T-helper 2 cell treated with Interferon-gamma antibody and Interleukin-4, amounts not matched to agents 100 ng/mL and 5 ng/mL, for 36 hours (primary cell): ENCODE measurements around the gene FALEC. TPM values are rescaled to one million over a fixed set of nuclear protein-coding genes. Genes with fewer than 3 reads are reported as not detected.

Source experiments
- intact Hi-C: fragments of 100-400 bp; cut with micrococcal nuclease; formaldehyde crosslinking; loops from one replicate; pipeline ENCODE4 v1.15.1; 2023
- total RNA-seq: library from RNA; stranded (reverse); gene quantifications from 2 replicates; pipeline ENCODE4 v1.2.3, GENCODE V29; 2022

The FALEC gene
- total RNA-seq, 1 donor from 2014 or later, result not detected

DNA sequence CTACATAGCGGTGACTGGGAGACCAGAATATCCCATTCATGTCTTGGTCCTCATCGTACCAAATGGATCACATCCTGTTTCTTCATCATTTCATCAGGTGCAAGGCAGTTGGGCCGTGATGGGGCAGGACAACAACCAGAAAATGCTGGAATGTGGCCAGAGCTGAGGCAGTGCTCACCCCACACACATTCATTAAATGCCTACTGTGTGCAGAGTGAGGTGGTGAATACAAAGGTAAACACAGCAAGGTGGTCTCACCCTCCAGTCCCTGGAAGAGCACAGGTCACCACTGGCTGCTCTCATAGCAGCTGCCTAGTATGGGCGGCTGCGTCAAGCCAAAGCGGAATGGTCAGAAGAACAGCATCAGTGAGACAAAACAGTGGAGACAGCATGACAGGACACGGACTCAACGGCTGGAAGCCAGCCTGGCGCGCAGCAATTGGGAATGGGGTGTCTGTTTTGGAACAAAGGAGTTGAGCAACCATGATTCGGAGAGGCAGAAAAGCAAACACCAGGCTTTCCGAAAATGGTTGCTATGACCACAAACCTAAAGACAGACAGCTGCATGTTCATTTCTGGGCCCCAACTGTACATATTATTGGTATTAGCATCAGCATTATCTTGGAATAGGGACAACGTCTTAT lies 28.1 kb downstream of the FALEC start:
- intact Hi-C loops, result no loop called here

DNA sequence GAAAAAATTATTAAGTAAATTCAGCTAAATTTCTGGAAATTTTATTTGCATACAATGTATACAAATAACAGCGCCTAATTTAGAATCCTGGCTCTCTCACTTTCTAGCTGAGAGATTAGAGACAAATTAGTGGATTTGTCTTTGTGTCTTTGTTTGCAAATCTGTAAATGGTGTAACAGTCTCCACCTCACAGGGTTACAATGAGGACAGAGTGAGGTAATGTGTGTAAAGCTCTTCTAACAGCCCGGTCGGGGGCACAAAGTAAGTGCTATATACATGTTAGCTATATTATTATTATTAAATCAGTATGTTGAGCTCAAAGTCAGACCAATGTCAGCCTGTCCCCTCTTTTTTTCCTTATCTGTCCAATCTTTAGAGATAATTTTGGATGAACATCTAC lies 28.7 kb downstream of the FALEC start:
- intact Hi-C loops, result no loop called here

- intact Hi-C loops, result no loop called here
Measured at GRCh38 chr1:150545486-150546032, 30.0 kb downstream of the FALEC start.

- intact Hi-C loops, result no loop called here
Measured at GRCh38 chr1:150546294-150546937, 30.9 kb downstream of the FALEC start.

GRCh38 chr1:150548324-150548631 lies 32.7 kb downstream of the FALEC start:
- intact Hi-C loops, result no loop called here

DNA sequence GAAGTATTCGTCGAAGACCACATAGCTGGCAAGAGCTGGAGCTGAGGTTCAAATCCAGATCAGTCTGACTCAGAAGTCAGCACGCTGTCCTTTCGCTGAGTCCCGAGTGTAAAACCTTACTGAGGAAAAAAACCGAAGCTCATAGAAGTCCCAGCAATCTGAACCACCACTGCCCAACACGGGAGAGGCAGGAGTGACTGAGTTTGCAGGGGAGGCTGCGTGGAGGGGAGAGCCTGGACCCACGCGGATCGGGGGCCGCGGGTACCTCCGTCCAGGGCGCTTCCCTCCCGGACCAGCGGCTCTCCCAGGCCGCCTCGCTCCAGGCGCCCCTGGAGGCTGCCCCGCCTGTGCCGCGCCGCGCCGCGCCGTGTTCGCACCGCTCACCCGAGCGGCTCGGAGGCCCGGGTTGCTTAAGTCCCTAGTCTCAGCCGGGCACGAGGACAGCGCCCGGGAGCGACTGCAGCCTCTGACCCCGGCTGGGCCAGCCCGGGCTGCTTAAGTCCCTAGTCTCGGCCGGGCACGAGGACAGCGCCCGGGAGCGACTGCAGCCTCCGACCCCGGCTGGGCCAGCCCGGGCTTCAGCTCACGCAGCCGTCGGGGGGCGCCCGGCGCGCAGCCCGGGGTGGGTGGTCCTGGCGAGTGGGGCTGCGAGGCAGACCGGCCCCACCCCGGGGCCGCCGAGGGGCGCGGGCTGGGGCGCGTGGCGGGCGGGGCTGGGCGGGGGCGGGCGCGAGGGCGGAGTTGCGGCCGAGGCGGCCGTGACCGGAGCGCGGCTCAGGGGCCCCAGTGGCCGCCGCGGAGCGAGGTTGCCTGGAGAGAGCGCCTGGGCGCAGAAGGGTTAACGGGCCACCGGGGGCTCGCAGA lies 33.3 kb downstream of the FALEC start, which contains the start of gene ADAMTSL4:
ADAMTSL4 (plus strand) TSS at position 777 of the 864 bp plus-strand sequence. CDS start 2,881 bp downstream, outside the sequence.
- intact Hi-C loops, result no loop called here

DNA sequence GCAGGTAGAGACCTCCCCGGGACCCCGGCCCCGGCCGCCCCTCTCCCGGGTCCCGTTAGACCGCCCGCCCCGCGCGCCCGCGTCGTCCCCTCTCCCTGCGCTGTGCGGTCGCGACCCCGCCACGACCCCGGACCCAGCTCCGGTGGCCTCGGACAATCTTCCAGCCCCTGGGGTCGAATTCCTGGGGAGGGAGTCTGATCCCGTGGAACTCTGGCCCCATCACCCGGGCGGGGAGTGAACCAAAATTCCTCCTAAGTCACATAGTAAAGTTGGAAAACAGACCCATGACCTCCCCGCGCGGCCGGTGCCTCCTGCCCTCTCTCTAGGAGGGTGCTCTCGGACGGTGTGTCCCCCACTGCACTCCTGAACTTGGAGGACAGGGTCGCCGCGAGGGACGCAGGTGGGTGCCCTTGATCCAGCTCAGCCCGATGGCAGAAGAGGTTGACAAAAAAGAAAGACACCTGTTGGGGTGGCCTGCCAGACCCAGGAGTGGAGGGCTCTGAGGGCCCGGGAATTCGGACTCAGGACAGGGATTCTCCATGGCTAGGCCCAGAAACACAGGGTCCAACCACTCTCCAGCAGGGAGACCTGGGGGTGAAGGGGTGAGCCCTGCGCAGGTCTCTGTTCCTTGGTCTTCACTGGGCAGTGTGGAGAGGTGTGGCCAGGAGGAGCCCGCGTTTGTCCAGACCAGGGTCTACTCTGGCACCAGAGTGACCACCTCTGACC lies 34.1 kb downstream of the FALEC start:
- intact Hi-C loops, result no loop called here

GRCh38 chr1:150550222-150551050 lies 34.9 kb downstream of the FALEC start:
- intact Hi-C loops, result no loop called here

GRCh38 chr1:150551051-150551783 lies 35.7 kb downstream of the FALEC start:
- intact Hi-C loops, result no loop called here

DNA sequence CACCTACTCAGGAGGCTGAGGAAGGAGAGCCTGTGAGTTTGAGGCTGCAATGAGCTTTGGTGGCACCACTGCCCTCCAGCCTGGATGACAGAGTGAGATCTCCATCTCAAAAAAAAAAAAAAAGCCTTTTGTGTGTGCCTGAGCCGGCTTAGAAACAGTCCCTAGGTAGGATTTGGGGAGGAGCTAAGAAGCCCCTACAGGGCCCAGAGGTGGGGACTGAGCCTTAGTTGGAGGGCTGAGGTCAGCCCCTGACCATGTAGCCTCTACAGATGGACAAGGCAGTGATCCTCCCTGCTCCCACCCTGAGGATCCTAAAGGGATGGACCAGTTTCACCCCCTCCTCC lies 36.2 kb downstream of the FALEC start:
- intact Hi-C loops, result no loop called here

GRCh38 chr1:150552128-150552910 lies 36.8 kb downstream of the FALEC start:
- intact Hi-C loops, result no loop called here

GRCh38 chr1:150552911-150553289 lies 37.3 kb downstream of the FALEC start:
- intact Hi-C loops, result no loop called here

DNA sequence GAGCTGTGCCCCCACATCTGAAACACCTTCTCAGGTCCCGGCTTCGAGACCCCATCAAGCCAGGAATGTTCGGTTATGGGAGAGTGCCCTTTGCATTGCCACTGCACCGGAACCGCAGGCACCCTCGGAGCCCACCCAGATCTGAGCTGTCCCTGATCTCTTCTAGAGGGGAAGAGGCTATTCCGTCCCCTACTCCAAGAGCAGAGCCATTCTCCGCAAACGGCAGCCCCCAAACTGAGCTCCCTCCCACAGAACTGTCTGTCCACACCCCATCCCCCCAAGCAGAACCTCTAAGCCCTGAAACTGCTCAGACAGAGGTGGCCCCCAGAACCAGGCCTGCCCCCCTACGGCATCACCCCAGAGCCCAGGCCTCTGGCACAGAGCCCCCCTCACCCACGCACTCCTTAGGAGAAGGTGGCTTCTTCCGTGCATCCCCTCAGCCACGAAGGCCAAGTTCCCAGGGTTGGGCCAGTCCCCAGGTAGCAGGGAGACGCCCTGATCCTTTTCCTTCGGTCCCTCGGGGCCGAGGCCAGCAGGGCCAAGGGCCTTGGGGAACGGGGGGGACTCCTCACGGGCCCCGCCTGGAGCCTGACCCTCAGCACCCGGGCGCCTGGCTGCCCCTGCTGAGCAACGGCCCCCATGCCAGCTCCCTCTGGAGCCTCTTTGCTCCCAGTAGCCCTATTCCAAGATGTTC lies 38.0 kb downstream of the FALEC start:
- intact Hi-C loops, result no loop called here

DNA sequence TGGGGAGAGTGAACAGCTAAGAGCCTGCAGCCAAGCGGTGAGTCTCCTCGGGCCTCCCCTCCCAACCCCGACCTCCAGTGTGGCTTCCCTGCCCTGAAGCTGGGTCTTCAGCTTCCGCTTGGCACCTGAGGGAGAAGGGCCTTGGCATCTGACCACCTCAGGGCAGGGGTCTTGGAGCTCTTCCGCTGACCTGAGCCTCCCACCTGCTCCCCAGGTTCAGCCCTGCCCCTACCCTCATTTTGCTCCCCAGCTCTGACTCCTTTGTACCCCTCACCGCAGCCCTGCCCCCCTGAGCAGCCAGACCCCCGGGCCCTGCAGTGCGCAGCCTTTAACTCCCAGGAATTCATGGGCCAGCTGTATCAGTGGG lies 38.5 kb downstream of the FALEC start:
- intact Hi-C loops, result no loop called here

DNA sequence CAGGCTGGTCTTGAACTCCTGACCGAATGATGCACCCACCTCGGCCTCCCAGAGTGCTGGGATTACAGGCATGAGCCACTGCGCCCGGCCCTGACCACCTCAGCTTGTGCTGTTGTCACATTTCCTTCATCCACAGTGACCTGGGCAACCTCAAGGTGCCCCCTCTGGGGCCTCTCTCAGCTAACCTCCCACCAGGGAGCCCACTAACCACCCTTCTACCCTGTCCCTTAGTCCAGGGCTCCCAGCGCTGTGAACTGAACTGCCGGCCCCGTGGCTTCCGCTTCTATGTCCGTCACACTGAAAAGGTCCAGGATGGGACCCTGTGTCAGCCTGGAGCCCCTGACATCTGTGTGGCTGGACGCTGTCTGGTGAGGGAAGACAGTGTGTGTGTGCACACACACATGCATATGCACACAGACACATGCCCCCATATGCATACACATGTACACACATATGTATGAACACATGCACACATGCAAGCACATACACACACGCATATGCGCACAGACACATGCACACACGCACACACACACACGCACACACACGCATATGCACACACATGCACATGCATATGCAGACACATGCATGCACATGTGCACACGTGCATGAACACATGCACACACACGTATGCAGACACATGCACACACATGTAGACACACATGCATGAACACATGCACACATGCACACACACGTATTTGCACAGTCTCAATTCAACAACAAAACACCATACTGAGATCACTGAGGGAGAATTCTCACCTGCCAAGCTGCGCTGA lies 39.8 kb downstream of the FALEC start:
- intact Hi-C loops, result no loop called here

DNA sequence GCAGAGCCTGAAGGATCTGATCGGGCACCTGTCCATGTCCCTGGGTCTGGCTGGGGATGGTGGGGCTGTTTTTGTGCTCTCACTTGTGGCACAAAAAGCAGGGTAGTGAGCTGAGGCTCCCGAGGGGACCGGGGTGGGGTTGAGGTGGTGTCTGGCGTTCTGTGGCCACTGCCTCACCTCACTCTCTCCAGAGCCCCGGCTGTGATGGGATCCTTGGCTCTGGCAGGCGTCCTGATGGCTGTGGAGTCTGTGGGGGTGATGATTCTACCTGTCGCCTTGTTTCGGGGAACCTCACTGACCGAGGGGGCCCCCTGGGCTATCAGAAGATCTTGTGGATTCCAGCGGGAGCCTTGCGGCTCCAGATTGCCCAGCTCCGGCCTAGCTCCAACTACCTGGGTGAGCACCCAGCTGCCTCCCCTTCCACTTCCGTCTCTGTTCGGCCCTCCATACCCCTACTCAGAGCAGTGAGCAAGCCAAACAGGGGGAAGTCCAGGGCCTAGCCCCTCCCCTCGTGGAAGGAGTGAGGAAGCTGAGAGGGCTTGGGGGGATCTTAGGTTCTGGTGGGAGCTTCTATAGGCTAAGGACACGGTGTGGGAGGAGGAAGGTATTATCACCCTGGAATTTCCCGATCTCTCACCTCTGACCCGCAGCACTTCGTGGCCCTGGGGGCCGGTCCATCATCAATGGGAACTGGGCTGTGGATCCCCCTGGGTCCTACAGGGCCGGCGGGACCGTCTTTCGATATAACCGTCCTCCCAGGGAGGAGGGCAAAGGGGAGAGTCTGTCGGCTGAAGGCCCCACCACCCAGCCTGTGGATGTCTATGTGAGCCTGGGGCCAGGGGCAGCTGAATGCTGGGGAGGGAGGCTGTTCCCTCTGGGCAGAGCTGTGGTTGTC lies 40.7 kb downstream of the FALEC start:
- intact Hi-C loops, result no loop called here

- intact Hi-C loops, result no loop called here
Measured at GRCh38 chr1:150557065-150557600, 41.6 kb downstream of the FALEC start.
